NCI-H2196 (cell line): ENCODE measurements around the gene PAQR6.

Source experiments
- DNase-seq: peaks from one replicate; lab custom pipeline; 2025; ENCODE audit not compliant: unreplicated experiment; lab: John Stamatoyannopoulos, UW

Gene PAQR6, protein sequence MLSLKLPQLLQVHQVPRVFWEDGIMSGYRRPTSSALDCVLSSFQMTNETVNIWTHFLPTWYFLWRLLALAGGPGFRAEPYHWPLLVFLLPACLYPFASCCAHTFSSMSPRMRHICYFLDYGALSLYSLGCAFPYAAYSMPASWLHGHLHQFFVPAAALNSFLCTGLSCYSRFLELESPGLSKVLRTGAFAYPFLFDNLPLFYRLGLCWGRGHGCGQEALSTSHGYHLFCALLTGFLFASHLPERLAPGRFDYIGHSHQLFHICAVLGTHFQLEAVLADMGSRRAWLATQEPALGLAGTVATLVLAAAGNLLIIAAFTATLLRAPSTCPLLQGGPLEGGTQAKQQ

DNA sequence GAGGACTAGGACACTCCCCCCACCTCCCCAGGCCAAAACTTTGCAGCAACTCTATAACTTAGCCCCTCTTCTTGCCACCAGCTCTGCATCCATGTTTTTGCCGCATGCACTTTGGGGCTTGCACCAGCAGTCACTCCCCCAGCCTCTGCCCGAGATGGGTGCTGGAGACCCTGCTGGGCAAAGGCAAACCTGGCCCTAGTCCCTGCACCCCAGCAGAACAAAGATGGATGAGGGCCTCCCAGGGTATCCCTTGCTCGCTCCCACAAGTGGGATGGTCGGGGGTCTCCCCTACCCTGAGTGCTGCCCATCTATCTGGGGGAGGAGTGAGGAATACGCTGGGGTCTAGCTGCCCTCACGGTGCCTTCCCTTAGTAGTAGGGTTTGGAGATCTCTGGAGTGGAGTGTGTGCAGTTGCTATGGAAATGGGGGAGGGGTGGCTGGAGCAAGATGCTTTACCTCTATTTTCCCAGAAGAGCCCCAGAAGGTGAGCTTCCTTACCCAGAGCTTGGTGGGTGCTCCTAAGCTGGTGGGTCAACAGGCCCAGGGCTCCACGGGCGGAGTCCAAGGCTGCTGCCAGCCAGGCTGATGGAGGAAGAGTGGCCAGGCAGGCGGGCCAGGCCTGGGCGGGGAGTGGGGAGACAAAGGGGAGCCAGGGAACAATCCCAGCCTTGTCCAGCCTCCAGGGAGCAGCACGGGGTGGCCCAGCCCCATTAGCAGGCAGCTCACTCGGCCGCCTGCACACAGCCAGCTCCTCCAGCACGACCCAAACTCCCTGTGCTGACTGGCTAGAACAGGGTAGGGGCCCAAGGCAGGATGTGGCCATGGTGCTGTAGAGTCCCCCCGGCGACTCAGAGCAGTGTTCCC is at the start of gene PAQR6:
Gene PAQR6 (minus strand): TSS at position 597 of the 863 bp plus-strand sequence. CDS start 1,325 bp downstream, outside the sequence.
- no peak for DNase-seq

DNA sequence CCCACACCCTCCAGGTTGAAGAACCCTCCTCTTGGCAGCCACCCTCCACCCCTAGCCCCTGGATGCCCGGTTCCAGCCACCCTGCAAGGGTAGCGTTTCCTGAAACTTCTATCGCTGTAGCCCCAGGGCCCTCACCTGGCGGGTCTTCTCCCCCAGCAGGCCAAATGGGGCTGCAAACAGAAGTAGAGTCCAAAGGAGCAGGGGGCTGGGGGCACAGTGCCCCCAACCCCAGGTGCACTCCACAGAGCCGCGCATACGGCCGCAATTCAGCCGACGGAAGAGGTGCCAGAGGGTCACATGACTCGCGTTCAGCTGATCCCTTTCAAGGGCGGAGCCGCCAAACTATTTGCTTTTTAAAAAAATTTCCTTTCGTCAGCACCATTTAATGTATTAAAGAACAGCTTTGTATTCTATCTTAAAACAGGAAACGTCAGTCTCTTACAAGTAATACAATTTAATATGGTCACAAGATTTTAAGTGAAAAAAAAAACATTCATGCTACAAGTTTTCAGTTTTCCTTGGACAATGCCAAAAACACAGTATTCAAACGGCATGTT is 47.6 kb upstream of the PAQR6 start, which contains the start of gene GLMP:
Gene GLMP (minus strand): TSS at position 289 of the 557 bp plus-strand sequence. CDS start 34 bp downstream, at position 255.
- peak; percentile 71 for DNase-seq

DNA sequence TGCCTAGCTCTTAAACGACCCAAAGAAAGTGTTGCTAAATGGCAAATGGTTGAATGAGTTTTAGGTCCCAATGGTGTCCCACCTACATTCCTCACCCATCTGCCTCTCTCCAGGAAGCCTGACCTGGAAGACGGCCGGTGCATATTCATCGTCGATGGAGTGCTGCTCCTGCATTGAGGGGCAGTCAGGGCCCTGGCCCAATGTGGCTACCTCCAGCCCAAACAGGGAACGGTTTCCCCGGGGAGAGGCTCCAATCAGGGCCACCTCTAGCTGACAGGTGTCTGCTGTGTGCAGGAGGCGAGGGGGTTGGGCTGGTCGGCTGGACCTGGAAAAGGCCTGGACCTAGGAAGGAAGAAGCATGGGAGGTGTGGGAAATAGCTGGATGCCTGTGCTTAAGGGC is 46.0 kb upstream of the PAQR6 start:
- DNase-seq, result no peak

DNA sequence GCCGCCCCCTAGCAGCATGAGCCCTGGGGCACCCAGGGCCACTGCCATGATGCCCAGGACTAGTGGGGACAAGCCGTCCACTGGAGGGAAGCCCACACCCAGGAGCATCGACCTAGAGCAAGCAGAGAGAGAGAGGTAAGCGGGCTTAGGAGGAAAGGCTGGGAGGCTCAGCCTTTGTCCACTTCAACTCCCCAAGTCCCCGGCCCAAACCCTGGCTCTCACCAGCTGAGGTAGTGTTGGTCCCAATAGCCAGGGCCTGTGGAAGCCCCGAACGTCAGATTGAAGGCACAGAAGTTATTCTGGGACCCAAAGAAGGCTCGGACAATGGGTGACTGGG is 45.2 kb upstream of the PAQR6 start:
- no peak for DNase-seq

DNA sequence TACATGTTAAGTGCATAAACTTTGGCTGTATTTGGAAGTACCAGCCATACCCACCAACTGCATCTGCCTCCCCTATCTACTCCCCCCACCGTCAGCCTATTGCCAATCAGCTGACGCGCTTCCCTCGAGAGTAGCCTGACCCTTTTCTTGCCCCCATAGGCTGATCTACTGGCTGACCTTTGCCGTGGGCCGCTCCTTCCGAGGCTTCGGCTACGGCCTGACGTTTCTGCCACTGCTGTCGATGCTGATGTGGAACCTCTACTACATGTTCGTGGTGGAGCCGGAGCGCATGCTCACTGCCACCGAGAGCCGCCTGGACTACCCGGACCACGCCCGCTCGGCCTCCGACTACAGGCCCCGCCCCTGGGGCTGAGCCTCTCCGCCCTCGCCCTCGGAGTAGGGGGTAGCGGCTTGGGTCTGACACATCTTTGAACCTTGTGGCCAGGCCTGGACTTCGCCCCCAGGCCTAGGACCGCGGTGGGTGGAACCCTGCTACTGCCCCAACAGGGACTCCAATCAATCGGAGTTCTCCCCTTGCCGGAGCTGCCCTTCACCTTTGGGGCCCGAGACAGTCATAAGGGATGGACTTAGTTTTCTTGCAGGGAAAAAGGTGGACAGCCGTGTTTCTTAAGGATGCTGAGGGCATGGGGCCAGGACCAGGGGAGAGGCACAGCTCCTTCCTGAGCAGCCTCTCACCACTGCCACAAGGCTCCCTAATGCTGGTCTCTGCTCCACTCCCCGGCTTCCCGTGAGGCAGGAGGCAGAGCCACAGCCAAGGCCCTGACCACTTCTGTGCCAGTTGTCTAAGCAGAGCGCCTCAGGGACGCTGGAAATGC is 43.6 kb upstream of the PAQR6 start:
- peak; percentile 56 for DNase-seq

DNA sequence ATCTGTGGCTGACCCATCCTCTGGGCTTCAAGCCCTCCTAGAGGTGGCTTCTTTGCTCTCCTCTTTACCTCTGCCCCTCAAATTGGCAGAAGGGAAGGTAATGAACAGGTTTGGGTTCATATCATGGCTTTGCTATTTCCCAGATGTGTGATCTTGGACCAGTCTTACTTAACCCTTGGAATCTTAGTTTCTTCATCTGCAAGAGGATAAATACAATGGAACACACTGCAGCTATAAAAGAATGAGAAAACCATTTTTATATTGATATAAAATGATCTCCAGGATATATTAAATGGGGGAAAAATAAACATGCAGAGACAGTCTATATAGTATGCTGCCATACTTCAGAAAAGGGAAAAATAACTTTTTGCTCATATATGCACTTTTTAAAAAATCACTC is 42.0 kb upstream of the PAQR6 start:
- DNase-seq, result no peak

DNA sequence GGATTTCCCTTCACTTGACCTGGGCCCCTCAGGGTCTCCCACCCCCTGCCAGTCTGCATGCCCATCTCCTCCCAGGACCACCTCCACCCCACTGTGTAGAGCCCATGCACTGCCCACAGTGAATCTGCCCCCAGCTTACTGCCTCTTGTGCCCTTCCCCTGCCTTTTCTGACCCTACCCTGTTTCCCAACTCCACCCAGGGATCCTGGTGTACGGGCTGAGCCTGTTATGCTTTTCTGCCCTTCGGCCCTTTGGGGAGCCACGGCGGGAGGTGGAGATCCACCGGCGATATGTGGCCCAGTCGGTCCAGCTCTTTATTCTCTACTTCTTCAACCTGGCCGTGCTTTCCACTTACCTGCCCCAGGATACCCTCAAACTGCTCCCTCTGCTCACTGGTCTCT is 38.2 kb upstream of the PAQR6 start:
- DNase-seq, result no peak

DNA sequence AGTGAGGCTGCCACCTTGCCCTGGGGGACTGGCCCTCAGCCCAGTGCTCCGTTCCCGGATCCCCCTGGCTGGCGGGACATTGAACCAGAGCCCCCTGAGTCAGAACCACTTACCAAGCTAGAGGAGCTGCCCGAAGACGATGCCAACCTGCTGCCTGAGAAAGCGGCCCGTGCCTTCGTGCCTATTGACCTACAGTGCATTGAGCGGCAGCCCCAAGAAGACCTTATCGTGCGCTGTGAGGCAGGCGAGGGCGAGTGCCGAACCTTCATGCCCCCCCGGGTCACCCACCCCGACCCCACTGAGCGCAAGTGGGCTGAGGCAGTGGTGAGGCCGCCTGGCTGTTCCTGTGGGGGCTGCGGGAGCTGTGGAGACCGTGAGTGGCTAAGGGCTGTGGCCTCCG is 37.6 kb upstream of the PAQR6 start:
- DNase-seq, result no peak

DNA sequence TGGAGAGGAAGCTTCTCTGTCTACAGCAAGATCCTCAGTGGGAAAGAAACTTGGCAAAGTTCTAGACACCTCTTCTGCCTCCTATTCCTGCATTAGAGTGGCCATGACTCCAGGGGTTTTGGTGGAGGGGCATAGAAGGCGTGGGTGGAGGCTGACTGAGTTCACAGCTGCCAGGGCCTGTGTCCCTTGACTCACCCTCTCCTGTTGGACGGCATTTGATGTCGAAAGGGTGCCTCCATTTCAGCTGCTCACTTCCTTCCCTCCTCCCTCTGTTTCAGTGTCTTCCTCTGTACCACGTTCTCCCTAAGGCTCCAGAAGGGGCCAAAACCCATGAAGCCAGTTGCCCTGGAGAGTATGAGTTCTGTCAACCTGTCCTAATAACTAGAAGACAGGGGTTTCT is 36.9 kb upstream of the PAQR6 start:
- DNase-seq, result no peak

DNA sequence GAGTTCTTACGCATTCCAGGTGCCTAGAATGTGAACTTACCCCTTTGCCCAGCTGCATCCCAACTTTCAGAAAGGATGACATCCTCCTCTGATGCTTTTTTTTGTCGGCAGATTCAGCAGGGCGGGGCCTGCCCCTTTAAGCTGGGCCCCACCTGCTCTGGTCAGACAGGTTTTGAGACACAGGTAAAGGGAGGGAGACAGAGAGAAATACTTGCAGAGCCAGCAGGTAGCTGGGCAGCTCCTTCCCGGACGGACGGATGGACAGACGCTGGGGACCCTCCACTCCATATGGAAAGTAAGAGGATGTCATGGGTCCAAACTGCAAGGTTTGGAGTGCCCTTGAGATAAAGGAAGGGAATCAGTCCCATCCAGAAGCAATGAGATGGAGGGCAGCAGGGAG is 36.3 kb upstream of the PAQR6 start, which contains the start of gene TMEM79:
Gene TMEM79 (plus strand): TSS at position 214 of the 400 bp plus-strand sequence. CDS start 902 bp downstream, outside the sequence.
- DNase-seq, result no peak

DNA sequence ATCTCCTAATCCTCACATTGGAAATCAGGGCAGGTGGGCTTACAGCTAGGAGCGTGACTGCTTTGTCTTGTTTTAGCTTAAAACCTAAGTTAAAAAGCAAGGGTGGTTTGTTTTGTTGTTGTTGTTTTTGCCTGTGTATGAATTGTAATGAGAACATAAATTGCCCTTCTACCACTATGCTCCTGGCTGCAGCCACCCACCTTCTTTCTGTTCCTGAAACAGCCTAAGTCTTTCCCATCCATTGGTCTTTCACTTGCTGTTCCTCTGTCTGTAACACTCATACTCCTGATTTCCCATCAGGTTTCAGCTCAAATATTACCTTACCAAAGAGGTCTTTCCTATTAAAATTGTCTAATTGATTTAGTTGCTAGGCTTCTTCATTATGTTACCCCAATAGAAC is 35.7 kb upstream of the PAQR6 start:
- no peak for DNase-seq

DNA sequence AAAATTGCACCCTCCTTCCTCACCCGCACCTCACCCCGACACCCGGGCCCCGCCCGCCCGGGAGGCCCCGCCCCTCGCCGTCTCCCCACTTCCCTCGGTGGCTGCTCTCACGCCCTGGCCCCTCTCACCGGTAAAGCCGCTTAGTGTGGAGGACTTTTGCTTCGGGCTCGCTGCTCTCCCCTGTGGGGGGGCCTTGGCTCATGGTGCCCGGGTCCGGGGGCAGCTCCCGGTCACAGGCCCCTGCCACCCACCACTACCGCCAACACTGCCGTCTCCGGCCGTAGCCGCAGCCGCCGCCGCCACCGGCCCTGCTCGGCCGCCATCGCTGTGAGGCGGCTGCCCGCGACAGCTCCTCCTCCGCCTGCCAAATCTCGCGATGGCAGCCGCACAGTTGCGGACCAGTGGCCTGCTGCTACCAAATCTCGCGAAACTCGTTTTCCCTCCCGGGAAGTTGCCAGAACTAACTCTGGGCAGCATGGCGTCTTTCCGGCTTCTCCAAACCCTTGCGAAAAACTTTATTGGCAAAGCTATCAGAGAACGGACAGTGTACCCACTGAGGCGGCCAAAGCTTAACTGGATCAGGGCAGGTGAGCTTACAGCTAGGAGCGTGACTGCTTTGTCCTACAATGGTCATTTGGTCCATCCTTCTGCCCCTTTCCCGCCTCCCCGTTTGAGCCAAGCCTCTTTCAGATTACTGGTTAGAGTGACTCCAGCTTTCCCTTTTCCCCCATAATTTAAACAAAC is 34.8 kb upstream of the PAQR6 start, which contains the start of gene SMG5:
Gene SMG5 (minus strand): TSS at position 347 of the 744 bp plus-strand sequence. CDS start 145 bp downstream, at position 202.
- peak; percentile 99 for DNase-seq

DNA sequence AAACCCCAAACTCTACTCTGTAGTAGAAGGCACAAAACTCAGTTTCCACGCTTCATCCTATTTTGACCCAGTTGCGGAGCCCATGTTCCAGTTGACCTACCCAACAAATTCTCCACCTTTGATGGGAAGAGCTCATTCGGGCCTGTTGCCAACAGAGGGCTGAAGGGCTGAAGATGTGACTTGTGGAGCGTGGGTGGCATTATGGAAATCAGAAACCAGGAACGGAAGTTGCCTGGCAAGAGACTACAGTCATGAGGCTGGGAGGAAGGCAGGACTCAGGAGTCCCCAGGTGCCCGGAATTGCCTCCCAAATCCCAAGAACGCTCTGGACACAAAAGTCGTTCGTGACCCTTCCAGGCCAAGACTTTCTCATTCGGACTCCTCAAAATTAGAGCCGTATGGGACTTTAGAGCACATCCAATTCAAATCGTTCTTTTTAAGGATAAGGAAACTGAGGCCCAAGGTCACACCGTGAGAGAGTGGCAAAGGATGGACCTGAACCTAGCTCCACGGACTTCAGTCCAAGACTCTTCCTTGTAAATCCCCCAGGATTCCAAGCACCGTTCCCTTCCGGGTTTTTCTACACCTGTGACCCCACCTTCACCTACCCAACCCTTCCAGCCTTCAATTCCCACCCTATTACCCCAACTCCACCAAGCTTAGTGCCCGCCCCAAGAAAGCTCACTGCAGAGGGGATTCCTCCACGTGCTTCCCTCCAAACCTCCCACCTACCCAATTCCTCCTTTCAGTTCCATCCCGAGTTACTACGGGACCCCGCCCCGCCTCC is 34.0 kb upstream of the PAQR6 start:
- peak; percentile 28 for DNase-seq

DNA sequence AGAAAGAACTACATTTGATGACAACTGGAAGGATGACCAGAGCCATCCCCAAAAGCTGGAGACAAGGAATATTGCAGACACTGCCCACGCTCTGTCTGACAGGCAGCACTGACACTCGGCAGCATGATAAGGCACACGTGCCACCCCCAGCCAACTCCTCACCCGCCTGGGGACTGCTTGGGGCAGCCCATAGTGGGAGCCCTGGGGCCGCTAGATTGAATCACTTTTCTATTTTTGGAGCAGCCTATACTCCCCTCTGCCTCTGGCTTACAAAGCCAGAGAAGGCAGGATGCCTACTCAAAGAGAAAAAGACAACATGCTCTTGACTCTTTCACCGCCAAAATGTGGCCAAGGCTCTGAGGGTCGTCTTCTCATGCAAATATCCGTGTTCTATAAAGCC is 33.4 kb upstream of the PAQR6 start:
- DNase-seq, result no peak

DNA sequence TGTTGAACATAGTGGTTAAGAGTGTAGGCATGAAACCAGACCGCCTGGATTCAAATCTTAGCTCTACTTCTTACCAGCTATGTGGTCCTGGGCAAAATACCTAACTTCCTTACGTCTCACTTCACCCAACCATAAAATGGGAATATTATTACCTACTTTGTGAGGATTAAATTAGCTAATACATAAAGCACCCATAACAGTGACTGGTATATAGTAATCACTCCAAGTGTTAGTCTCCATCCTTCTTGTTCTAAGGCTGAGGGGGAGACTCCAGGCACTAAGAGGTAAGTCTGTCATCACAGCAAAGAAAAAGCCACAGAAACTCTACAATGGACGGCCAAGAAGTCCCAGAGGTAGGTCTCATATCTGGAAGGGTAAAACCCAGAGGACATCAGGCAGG is 32.0 kb upstream of the PAQR6 start:
- no peak for DNase-seq

DNA sequence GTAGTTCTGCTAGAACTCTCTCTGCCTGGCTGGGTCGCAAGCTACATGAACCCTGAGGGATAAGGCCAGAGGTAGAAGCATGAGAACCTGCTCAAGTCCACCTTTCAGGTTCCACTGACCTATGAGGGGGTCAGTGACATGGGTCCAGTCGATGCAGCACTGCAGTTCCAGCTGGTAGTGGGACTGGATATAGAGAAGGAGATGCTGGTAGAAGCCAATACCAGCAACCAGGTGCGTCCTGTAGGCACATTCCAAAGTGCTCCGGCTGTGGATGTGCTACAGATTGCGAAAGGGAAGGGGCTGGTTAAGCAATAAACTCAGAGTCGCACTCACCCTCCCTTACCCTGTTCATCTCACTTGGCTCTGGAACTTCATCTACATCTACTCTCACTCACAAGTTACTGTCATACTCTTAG is 29.1 kb upstream of the PAQR6 start:
- DNase-seq, result no peak

DNA sequence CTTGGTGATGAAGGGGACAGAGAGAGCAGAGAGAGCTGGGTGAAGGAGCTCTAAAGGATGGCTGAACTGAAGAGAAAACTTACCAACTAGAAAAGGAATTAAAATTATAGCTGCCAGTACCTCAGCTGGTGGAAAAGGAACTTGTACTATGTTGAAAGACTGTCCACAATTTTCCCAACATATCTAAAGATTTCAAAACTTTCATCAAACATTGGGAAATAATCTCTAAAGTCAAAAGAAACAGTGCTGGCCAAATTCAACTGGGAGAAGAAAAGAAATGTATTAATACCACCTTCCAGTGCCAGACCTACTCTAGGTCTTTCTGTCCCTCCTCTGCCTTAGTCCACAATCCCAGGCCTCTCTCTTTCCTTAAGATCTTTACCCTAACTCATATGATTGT is 28.7 kb upstream of the PAQR6 start:
- no peak for DNase-seq

DNA sequence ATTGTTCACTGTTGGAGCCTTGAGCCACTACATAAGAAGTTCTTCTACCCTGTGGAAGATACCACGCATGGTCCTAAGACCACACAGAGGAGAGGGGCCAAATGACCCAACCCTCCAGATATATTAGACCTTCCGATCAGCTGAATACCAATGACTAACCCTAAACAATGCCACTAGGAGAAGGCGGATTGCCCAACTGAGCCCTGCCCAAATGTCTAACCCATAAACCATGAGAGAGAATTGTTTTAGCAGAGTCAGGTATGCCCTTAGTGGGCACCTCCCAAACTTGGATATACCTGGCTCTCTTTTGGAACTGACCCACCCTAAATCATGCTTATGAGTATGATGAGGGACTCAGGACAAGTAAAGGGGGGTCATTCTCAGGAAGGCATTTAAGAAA is 22.5 kb upstream of the PAQR6 start:
- no peak for DNase-seq

DNA sequence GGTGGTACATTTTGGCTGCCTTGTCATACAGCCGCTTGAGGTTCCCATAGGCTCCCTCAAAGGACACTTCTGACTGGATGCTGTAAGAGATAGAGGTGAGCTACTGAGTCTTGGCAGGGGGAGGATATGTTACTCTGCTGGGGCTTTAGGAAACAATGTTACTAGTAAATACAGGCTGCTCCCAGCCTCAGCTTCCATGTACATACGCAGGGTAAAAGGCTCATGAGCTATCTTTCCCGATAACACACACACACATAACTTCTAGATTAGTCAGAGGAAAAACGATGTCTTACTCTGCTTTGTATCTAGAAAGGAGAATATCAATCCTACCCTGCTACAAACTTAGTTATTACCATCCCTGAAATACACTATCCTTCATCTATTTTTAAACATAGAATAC is 20.5 kb upstream of the PAQR6 start:
- no peak for DNase-seq
